GM13977 (cell line): ENCODE measurements around the gene ELL2.

Experiments used
- DNase-seq: peaks from one replicate; pipeline ENCODE4 v3.0.0; 2012; ENCODE audit warnings: low spot score
- in situ Hi-C: fragments of 300-500 bp; cut with MboI; formaldehyde crosslinking; loops from one replicate; pipeline ENCODE4 v1.12.0; 2022; ENCODE audit warnings: low sequenced_read_pairs, low pct_unique_long_range_greater_than_20kb, mixed read lengths, inconsistent platforms; ENCODE audit not compliant: unreplicated experiment
- TF ChIP-seq, protein P1 (sequence below): IDR thresholded peaks from 2 replicates; pipeline ENCODE4 v1.5.1; 2012; ENCODE audit warnings: mild to moderate bottlenecking, control low read depth; ENCODE audit not compliant: insufficient read depth; ENCODE audit errors: extremely low read depth, missing control alignments

The ELL2 gene

DNA sequence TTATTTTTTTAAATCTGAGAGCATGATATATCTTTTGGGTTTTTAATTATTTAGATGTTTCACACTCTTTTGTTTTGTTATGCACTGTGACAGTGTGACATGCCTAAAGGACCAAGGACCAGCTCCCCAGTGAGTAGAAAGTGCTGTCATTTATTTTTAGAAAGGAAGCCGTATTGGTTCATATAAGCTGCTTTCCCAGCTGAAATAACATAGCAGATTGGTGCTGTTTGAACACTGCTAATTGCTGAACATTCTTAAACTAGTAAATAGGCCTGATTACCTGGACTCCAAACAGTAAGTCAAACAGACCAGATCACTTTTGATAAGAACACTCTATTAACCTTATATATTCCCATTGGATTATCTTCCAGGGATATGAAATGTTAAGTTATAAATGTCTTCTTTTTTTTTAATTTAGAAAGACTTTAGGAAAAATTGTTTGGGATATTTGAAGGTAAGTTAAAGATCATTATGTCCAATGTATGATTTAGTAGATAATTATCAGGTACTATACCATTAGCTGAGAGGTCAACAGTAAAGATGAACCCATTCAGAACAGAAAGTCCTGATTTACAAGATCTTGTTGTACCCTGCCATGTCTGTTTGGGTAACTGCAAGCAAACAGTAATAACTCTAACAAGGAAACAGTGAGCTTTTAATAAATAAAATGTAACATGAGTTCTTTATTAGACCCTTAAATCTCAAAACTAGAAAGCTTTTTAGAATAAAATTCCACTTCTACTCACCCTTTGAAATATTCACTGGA lies 27.8 kb upstream of the ELL2 start:
- DNase-seq: no peak
- in situ Hi-C loops: no loop called here
- TF ChIP-seq, protein P1, sequence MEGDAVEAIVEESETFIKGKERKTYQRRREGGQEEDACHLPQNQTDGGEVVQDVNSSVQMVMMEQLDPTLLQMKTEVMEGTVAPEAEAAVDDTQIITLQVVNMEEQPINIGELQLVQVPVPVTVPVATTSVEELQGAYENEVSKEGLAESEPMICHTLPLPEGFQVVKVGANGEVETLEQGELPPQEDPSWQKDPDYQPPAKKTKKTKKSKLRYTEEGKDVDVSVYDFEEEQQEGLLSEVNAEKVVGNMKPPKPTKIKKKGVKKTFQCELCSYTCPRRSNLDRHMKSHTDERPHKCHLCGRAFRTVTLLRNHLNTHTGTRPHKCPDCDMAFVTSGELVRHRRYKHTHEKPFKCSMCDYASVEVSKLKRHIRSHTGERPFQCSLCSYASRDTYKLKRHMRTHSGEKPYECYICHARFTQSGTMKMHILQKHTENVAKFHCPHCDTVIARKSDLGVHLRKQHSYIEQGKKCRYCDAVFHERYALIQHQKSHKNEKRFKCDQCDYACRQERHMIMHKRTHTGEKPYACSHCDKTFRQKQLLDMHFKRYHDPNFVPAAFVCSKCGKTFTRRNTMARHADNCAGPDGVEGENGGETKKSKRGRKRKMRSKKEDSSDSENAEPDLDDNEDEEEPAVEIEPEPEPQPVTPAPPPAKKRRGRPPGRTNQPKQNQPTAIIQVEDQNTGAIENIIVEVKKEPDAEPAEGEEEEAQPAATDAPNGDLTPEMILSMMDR: no peak

DNA sequence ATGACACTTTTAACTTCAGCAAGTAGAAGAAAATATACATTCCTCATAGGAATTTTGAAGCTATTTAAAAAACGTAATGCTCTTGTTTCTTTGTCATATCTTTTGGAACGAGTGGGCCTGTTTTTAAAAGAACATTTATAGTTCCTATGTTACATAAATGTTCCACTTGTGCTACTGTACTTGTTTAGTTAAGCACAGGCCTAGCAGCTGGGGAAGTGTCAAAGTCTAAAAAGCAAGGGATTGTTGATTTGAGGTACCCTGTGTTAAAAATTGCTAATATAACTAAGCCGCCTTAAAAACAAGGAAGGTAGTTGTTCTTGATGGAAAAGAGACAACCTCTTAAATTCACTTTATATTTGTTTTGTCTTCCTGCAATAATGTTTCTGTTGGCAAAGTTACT lies 27.2 kb upstream of the ELL2 start:
- in situ Hi-C loops: no loop called here
- TF ChIP-seq, protein P1: no peak
- DNase-seq: no peak

DNA sequence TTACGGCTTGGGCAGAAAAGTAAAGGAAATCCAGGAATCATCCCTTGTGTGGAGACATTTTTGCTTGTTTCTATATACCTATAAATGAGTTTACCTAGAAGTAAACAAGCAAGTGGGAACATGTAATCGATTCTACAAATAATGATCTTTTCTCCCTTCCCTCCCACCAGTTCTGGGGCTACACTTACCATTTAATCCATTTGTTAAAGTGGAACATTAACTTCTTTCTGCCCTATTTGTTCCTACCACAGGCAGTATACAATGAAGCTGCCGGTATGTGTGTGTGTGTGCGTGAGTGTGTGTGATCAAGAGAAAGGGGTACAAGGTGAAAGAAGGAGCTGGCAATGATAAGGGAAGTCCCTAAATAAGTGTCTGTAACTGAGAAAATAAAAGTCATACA lies 26.4 kb upstream of the ELL2 start:
- TF ChIP-seq, protein P1: no peak
- in situ Hi-C loops: no loop called here
- DNase-seq: no peak

DNA sequence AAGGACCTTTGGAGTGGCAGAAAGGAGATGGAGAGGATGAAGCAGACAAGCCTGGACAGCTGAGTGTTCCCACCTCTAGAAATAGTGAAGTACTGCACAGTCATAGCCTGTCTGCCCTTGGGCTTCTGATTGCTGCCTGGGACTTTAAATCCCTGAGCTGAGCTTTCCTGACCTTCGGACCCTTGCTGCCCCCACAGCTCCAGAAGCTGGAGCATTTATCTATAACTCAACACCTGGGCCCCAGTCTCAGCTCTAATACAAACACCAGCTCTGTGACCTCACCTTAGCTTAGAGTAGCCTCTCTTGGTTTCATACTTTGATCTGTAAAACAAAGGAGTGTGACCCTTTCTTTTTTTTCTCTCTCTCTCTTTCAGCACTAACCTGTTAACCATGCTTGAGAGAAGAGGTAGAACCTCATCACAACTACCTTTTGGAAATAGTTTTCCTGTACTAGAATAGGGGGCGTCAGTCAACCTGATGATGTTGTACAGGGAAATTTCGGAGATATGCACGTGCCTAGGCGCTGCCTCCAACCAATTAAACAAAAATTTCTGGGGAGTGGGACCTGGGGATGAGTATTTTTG lies 25.4 kb upstream of the ELL2 start:
- in situ Hi-C loops: no loop called here

DNA sequence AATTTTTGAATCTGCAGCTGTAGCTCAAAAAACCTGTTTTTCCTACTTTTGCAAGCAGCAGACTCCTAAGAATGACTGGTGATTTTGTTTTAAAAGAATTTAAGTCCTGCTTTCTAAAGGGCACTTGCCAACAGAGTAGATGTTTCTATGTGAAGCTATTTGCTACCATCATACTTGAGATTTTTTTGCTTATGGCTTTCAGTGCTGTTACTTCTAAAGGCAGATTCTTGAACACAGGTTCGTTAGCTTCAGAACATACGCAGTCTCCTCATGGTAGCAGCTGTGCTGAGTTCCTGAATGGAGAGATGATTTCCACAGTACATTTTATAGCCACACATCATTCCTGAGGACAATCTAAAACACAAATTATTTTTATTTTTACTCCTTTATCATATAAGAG lies 24.4 kb upstream of the ELL2 start:
- DNase-seq: no peak
- TF ChIP-seq, protein P1: no peak
- in situ Hi-C loops: no loop called here

More for the DNA sequence above, 25.4 kb upstream of the ELL2 start:
- TF ChIP-seq, protein P1: no peak
- DNase-seq: no peak

DNA sequence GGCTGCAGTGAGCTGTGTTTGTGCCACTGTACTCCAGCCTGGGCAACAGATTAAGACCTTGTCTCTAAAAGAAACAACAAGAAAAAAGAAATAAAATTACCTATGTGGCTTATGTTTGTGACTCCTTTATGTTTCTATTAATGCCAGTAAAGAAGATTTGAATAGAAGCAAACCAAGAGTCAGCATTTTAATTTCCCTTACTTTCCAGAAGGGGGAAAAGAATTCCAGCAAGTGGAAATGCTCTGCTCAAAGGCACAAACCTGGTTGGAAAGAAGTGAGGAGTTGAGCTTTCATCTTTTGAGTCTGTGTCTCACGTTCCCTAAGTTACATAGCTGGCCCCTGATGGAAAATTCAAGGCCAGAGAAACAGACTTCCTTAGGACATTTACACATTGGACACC lies 23.6 kb upstream of the ELL2 start:
- DNase-seq: no peak
- TF ChIP-seq, protein P1: no peak
- in situ Hi-C loops: no loop called here
